ENCODE measurements around the gene CRYBB2. TPM values are rescaled to one million over a fixed set of nuclear protein-coding genes. Genes with fewer than 3 reads are reported as not detected.

The CRYBB2 gene
- total and polyA plus RNA-seq, 12 donors = 0.13 TPM; not detected in 11

GRCh38 chr22:25174888-25175411, 44.5 kb upstream of the CRYBB2 start:
- Histone ChIP-seq H3K27me3 (no peaks in the 10 kb centered on the region), H3K9me3 (peaks cover 0 to 9% (median 3%) of the 10 kb centered on the region in 11 donors), H3K27ac (no peak overlapping the region), H3K4me3 (no peak overlapping the region), H3K4me1 (peaks cover 0 to 3% (median 0%) of the 10 kb centered on the region in 9 donors), H3K36me3 (peaks cover 0 to 90% (median 16%) of the 10 kb centered on the region in 9 donors)
- intact Hi-C loops (cut with DNase I) = loop anchor here in 9 of 10 donors (5.0 to 10.0 kb wide), 4 partner anchors 60 to 93 kb away; no protein-coding TSS in a partner anchor
- TF ChIP-seq, protein P1, sequence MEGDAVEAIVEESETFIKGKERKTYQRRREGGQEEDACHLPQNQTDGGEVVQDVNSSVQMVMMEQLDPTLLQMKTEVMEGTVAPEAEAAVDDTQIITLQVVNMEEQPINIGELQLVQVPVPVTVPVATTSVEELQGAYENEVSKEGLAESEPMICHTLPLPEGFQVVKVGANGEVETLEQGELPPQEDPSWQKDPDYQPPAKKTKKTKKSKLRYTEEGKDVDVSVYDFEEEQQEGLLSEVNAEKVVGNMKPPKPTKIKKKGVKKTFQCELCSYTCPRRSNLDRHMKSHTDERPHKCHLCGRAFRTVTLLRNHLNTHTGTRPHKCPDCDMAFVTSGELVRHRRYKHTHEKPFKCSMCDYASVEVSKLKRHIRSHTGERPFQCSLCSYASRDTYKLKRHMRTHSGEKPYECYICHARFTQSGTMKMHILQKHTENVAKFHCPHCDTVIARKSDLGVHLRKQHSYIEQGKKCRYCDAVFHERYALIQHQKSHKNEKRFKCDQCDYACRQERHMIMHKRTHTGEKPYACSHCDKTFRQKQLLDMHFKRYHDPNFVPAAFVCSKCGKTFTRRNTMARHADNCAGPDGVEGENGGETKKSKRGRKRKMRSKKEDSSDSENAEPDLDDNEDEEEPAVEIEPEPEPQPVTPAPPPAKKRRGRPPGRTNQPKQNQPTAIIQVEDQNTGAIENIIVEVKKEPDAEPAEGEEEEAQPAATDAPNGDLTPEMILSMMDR (IDR thresholded peaks at IDR 0.05) = no peak
- ATAC-seq = no peak
- DNase-seq = no peak
- WGBS, 2 donors = 76 to 78% methylated on average over 6 of the region's 6 CpGs

GRCh38 chr22:25176175-25176574, 43.3 kb upstream of the CRYBB2 start:
- WGBS, 2 donors = 90 to 97% methylated on average over 6 of the region's 6 CpGs
- Histone ChIP-seq H3K27ac (no peak overlapping the region), H3K9me3 (peaks cover 0 to 12% (median 3%) of the 10 kb centered on the region in 11 donors), H3K4me1 (peaks cover 0 to 3% (median 0%) of the 10 kb centered on the region in 9 donors), H3K4me3 (no peak overlapping the region), H3K27me3 (no peaks in the 10 kb centered on the region), H3K36me3 (peaks cover 0 to 94% (median 17%) of the 10 kb centered on the region in 9 donors)
- no peak for DNase-seq
- TF ChIP-seq, protein P1 (IDR thresholded peaks at IDR 0.05) = no peak
- ATAC-seq = peak in 1 of 8 donors; percentile 10
- intact Hi-C loops (cut with DNase I) = loop anchor here in 3 of 10 donors (10.0 kb wide), 2 partner anchors 61 to 91 kb away; no protein-coding TSS in a partner anchor

DNA sequence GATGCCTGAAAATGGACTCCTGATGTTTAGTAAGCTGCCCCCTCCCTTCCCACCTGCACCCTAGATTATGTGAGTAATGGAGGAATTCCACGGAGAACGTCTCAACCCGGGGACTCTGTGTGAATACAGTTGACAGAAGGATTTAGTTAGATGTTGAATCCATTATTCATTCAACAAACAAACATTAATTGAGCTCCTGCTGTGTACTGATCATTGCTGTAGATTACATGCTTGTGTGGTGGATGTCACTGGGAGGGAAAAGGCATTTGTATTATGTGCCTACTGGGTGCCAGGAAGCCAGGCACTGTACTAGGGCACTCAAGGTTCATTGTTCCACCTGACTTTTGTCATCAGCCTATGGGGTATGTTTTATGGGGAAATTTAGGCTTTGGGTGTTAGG, 42.6 kb upstream of the CRYBB2 start:
- ATAC-seq (no peak), DNase-seq (no peak)
- Histone ChIP-seq H3K36me3 (peaks cover 0 to 95% (median 17%) of the 10 kb centered on the region in 9 donors), H3K9me3 (peaks cover 0 to 12% (median 3%) of the 10 kb centered on the region in 11 donors), H3K4me3 (no peak overlapping the region), H3K27ac (no peak overlapping the region), H3K4me1 (peaks cover 0 to 3% (median 0%) of the 10 kb centered on the region in 9 donors), H3K27me3 (no peaks in the 10 kb centered on the region)
- 92 to 98% methylated on average over 3 of the region's 3 CpGs for WGBS, 2 donors
- intact Hi-C loops (cut with DNase I) = loop anchor here in 3 of 10 donors (10.0 kb wide), 2 partner anchors 62 to 92 kb away; no protein-coding TSS in a partner anchor
- TF ChIP-seq, protein P1 (IDR thresholded peaks at IDR 0.05) = no peak

GRCh38 chr22:25177226-25177625, 42.2 kb upstream of the CRYBB2 start:
- H3K36me3 ChIP-seq = peaks cover 0 to 94% (median 17%) of the 10 kb centered on the region in 9 donors
- no peak for DNase-seq
- intact Hi-C loops (cut with DNase I) = loop anchor here in 3 of 10 donors (10.0 kb wide), 2 partner anchors 62 to 92 kb away; no protein-coding TSS in a partner anchor

More at GRCh38 chr22:25177226-25177625, 42.2 kb upstream of the CRYBB2 start:
- no peak overlapping the region for H3K4me3 ChIP-seq
- H3K27ac ChIP-seq = no peak overlapping the region
- H3K9me3 ChIP-seq = peaks cover 0 to 12% (median 3%) of the 10 kb centered on the region in 11 donors
- H3K27me3 ChIP-seq = no peaks in the 10 kb centered on the region
- TF ChIP-seq, protein P1 (IDR thresholded peaks at IDR 0.05) = no peak
- H3K4me1 ChIP-seq = no peaks in the 10 kb centered on the region
- ATAC-seq = no peak
- WGBS, 2 donors = 91 to 94% methylated on average over 13 of the region's 13 CpGs

Measured in heart right ventricle (tissue), 16 donors.